Kidney epithelial cell (primary cell): ENCODE results near the gene FGF18. TPM values are rescaled to one million over a fixed set of nuclear protein-coding genes. Genes with fewer than 3 reads are reported as not detected.
"Not testable (repeated sequence)": the region's sequence is repeated elsewhere in the genome, so short reads cannot be mapped to it uniquely, and the experiment has no call there.

Source experiments
- DNase-seq: peaks from one replicate; pipeline ENCODE4 v3.0.0-alpha.2; 2010; ENCODE audit warnings: low read depth
- H3K27me3 ChIP-seq: 2 replicates; pipeline ENCODE4 v1.6.0; 2011; ENCODE audit warnings: low read length; ENCODE audit not compliant: control insufficient read depth, insufficient read depth
- H3K36me3 ChIP-seq: 2 replicates; pipeline ENCODE4 v1.5.1; 2011; ENCODE audit warnings: low read length; ENCODE audit not compliant: control insufficient read depth, insufficient read depth
- H3K4me3 ChIP-seq: 2 replicates; pipeline ENCODE4 v1.5.1; 2011; ENCODE audit warnings: low read depth, mild to moderate bottlenecking, control low read depth, low read length
- total RNA-seq: library from RNA; depleted of rRNA; stranded (reverse); fragments of >200 nt; gene quantifications from 2 replicates; pipeline ENCODE4 v1.2.3, GENCODE V29; 2015
- TF ChIP-seq, protein P1 (sequence below): IDR thresholded peaks from 2 replicates; pipeline ENCODE4 v1.5.1; 2011; ENCODE audit warnings: mild to moderate bottlenecking, moderate library complexity, low read length, control low read depth, inconsistent platforms; ENCODE audit not compliant: insufficient read depth, poor library complexity, severe bottlenecking

The FGF18 gene
- total RNA-seq, 1 donor from 2014 or later = not detected

GRCh38 chr5:171390883-171391677, 28.4 kb upstream of the FGF18 start:
- DNase-seq = no peak
- TF ChIP-seq, protein P1, sequence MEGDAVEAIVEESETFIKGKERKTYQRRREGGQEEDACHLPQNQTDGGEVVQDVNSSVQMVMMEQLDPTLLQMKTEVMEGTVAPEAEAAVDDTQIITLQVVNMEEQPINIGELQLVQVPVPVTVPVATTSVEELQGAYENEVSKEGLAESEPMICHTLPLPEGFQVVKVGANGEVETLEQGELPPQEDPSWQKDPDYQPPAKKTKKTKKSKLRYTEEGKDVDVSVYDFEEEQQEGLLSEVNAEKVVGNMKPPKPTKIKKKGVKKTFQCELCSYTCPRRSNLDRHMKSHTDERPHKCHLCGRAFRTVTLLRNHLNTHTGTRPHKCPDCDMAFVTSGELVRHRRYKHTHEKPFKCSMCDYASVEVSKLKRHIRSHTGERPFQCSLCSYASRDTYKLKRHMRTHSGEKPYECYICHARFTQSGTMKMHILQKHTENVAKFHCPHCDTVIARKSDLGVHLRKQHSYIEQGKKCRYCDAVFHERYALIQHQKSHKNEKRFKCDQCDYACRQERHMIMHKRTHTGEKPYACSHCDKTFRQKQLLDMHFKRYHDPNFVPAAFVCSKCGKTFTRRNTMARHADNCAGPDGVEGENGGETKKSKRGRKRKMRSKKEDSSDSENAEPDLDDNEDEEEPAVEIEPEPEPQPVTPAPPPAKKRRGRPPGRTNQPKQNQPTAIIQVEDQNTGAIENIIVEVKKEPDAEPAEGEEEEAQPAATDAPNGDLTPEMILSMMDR = no peak
- peaks cover 3% of the 10 kb centered on the region for H3K36me3 ChIP-seq
- H3K27me3 ChIP-seq = no peaks in the 10 kb centered on the region
- H3K4me3 ChIP-seq = peak overlapping the region; percentile 98

- TF ChIP-seq, protein P1 = no peak
- Histone ChIP-seq H3K27me3 (no peaks in the 10 kb centered on the region), H3K36me3 (peaks cover 3% of the 10 kb centered on the region), H3K4me3 (no peak overlapping the region)
- no peak for DNase-seq
These were observed 27.4 kb upstream of the FGF18 start for GRCh38 chr5:171391996-171392577.

GRCh38 chr5:171392585-171393159, 26.8 kb upstream of the FGF18 start:
- peaks cover 3% of the 10 kb centered on the region for H3K36me3 ChIP-seq

GRCh38 chr5:171395042-171395441, 24.4 kb upstream of the FGF18 start:
- no peaks in the 10 kb centered on the region for H3K27me3 ChIP-seq
- no peak for DNase-seq
- no peak overlapping the region for H3K4me3 ChIP-seq
- TF ChIP-seq, protein P1 = no peak
- peaks cover 3% of the 10 kb centered on the region for H3K36me3 ChIP-seq

More at GRCh38 chr5:171392585-171393159, 26.8 kb upstream of the FGF18 start:
- no peak overlapping the region for H3K4me3 ChIP-seq
- TF ChIP-seq, protein P1 = peak; percentile 3
- DNase-seq = no peak
- H3K27me3 ChIP-seq = no peaks in the 10 kb centered on the region

GRCh38 chr5:171396583-171396982, 22.9 kb upstream of the FGF18 start:
- H3K4me3 ChIP-seq, DNase-seq, H3K27me3 ChIP-seq, H3K36me3 ChIP-seq: not testable (repeated sequence)

DNA sequence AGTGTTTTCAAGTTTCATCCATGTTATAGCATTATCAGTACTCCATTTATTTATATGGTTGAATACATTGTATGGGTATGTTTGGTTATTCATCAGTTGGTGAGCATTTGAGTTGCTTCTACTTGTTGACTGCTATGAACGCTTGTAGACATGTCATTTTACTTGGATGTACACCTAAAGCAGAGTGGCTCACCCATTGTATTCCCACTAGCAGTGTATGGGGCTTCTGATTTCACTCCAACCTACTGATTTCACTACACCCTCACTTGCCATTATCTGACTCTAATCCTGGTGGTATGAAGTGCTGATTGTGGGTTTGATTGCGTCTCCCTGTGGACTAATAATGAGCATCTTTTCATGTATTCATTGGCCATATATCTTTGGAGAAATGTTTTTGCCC, 22.3 kb upstream of the FGF18 start:
- no peaks in the 10 kb centered on the region for H3K27me3 ChIP-seq
- TF ChIP-seq, protein P1 = no peak
- H3K4me3 ChIP-seq = no peak overlapping the region
- no peak for DNase-seq
- H3K36me3 ChIP-seq = no peaks in the 10 kb centered on the region
